Measurements from ENCODE around the gene GIGYF1. TPM values are rescaled to one million over a fixed set of nuclear protein-coding genes. Genes with fewer than 3 reads are reported as not detected.
"Not testable (repeated sequence)": the region's sequence is repeated elsewhere in the genome, so short reads cannot be mapped to it uniquely, and the experiment has no call there.

Gene GIGYF1
- total and polyA plus RNA-seq, 8 donors: 19.2 to 76.2 (median 30.4) TPM

DNA sequence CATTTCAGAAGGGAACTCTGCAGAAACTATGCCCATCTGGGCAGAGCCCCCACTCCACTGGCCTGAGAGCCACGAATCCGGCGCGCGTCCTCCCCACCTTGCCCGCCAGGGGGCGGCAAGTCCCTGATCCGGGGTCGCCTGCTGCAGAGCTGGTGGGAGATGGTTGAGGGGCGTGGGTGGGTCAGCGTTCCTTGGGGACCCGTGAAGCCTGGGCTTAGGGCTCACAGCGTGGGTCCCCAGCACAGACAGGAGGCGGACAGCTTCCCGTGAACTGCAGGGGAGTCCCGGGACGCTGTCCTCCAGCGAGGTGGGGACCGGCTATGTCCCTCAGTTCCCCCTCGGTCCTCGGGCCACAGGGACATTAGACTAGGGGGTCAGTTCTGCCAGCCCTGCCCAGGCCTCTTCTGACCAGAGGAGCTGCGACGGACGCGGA, 11.3 kb upstream of the GIGYF1 start:
- peaks cover 0 to 11% (median 6%) of the 10 kb centered on the region in 3 donors for H3K4me1 ChIP-seq
- H3K36me3 ChIP-seq: no peaks in the 10 kb centered on the region
- H3K27me3 ChIP-seq: no peaks in the 10 kb centered on the region
- DNase-seq (peak; percentile 73 to 96 (median 86)), ATAC-seq (peak; percentile 74 to 86 (median 80)), FAIRE-seq (no peak)
- H3K9me3 ChIP-seq: no peaks in the 10 kb centered on the region
- intact Hi-C loops (cut with DNase I): loop anchor here in 1 of 3 donors (10.0 kb wide), 1 partner anchor 149 kb away; the partner anchor contains the start of gene SLC12A9
- H3K27ac ChIP-seq: peak overlapping the region; percentile 58 to 87 (median 84)
- peak; percentile 78 to 92 (median 90) for TF ChIP-seq CTCF (IDR thresholded peaks at IDR 0.05)
- WGBS, 2 donors: 0% methylated on average over 25 of the region's 25 CpGs
- H3K4me3 ChIP-seq: peak overlapping the region; percentile 71 to 85 (median 78)

DNA sequence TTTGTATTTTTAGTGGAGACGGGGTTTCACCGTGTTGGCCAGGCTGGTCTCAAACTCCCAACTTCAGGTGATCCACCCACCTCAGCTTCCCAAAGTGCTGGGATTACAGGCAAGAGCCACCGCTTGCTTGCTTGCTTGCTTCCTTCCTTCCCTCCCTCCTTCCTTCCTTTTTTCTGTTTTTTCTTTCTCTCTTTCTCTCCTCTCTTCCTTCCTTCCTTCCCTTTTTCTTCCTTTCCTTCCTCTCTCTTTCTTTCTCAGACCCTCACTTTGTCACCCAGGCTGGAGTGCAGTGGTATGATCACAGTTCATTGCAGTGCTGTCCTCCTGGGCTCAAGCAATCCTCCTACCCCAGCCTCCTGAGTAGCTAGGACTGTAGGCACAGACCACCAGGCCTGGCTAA, 7.0 kb upstream of the GIGYF1 start:
- FAIRE-seq, H3K27ac ChIP-seq, H3K9me3 ChIP-seq, H3K4me3 ChIP-seq, H3K27me3 ChIP-seq, ATAC-seq, H3K36me3 ChIP-seq, H3K4me1 ChIP-seq: not testable (repeated sequence)
- DNase-seq: peak in 1 of 6 donors; percentile 5
- WGBS, 2 donors: 58 to 60% methylated on average over 3 of the region's 3 CpGs
- intact Hi-C loops (cut with DNase I): loop anchor here in 1 of 3 donors (10.0 kb wide), 1 partner anchor 154 kb away; the partner anchor contains the start of gene SLC12A9

DNA sequence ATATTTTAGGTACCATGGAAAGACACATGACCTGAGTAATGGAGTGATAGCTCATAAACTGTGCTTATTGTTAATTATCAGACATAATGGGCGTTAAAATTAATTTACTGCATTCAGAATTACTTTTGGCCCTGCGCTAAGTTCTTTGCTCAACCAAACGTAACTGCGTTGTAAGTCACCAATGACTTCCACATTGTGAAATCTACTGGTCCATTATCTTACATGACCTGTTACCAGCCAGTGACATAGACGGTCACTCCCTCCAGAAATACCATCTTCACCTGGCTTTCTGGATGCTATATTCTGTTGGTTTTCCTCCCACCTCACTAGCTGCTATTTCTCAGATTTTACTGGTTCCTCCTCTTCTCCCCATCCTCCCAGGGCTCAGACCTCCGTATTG, 5.0 kb upstream of the GIGYF1 start:
- Histone ChIP-seq H3K4me1 (no peaks in the 10 kb centered on the region), H3K36me3 (no peaks in the 10 kb centered on the region), H3K4me3 (no peak overlapping the region), H3K27me3 (no peaks in the 10 kb centered on the region), H3K9me3 (no peaks in the 10 kb centered on the region), H3K27ac (no peak overlapping the region)
- no peak for TF ChIP-seq CTCF (IDR thresholded peaks at IDR 0.05)
- intact Hi-C loops (cut with DNase I): no loop called here
- WGBS, 2 donors: 47 to 61% methylated on average over 6 of the region's 6 CpGs
- no peak for FAIRE-seq
- no peak for ATAC-seq
- DNase-seq: no peak

DNA sequence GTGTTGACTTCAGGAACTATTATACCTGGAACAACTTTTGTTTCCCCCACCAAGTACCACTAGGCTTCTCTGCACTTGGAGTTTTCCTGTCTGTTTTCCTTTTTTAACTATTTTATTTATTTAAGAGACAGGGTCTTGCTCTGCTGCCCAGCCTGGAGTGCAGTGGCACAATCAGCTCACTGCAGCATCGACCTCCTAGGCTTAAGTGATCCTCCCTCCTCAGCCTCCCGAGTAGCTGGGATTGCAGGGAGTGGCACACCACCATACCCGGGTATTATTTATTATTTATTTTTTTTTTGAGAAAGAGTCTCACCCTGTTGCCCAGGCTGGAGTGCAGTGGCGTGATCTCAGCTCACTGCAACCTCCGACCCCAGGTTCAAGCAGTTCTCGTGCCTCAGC, 2.1 kb upstream of the GIGYF1 start:
- Histone ChIP-seq H3K27ac (no peak overlapping the region), H3K27me3 (no peaks in the 10 kb centered on the region), H3K36me3 (no peaks in the 10 kb centered on the region), H3K4me3 (no peak overlapping the region), H3K4me1 (peaks cover 10 to 17% (median 12%) of the 10 kb centered on the region in 3 donors), H3K9me3 (no peaks in the 10 kb centered on the region)
- intact Hi-C loops (cut with DNase I): no loop called here
- no peak for ATAC-seq
- FAIRE-seq: no peak
- TF ChIP-seq CTCF (IDR thresholded peaks at IDR 0.05): no peak
- peak in 1 of 6 donors; percentile 11 for DNase-seq
- WGBS, 2 donors: 78 to 79% methylated on average over 6 of the region's 6 CpGs

DNA sequence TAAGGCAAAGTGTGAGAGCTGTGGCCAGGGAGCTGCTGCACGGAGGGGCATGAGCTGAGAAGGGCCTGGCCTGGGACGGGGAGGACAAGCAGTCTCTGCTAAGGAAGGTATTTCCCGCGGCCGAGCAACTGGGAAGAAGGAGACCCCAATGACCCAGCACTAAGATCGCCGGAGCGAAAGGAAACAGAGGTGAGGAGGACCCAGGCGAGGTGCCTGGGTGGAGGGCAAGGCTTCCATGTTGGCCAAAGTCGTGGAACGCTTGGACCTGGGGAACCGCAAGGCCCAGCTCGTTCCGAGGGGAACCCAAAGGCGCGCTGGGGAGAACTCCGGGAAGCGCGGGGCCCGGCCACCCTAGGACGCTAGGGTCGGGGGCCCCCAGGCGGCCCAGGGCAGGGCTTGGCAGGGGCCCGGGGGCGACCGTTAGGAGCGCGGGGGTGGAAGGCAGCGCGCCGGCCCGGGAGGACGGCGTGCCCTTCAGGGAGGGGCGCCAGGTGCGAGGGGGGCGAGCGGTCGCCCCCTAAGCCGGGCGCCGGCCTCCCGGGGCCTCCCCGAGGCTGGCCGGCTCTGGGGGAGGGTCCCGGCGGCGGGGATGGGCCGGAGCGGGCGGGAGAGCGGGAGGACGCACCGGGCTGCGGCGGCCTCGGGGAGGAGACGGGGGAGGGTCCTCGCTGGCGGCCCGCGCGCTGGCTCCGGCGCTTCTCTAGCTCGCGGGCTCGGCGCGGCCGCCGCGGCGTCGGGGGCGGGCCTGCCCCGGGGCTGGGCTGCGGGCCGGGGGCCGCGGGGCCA, 545 bp downstream of the GIGYF1 start:
- intact Hi-C loops (cut with DNase I): loop anchor here in 1 of 3 donors (5.0 kb wide), 1 partner anchor 131 kb away; no protein-coding TSS in a partner anchor
- Histone ChIP-seq H3K27ac (peak overlapping the region; percentile 22 to 71 (median 66)), H3K4me3 (peak overlapping the region; percentile 67 to 97 (median 94)), H3K9me3 (no peaks in the 10 kb centered on the region), H3K36me3 (peaks cover 0 to 1% (median 0%) of the 10 kb centered on the region in 3 donors), H3K4me1 (peaks cover 10 to 17% (median 14%) of the 10 kb centered on the region in 3 donors), H3K27me3 (no peaks in the 10 kb centered on the region)
- ATAC-seq (peak; percentile 3 to 30 (median 12)), DNase-seq (peak in 4 of 6 donors; percentile 20 to 77 (median 47)), FAIRE-seq (no peak)
- no peak for TF ChIP-seq CTCF (IDR thresholded peaks at IDR 0.05)
- WGBS, 2 donors: 0 to 1% methylated on average over 55 to 81 of the region's 81 CpGs

Data from pancreas (tissue), 10 donors.